Activated gamma-delta T cell treated with anti-CD3 and anti-CD28 coated beads, Interleukin-2, amount 50 U/mL, for 16 hours (primary cell): ENCODE results near the gene KRTAP21-3.
"Not testable (repeated sequence)": the region's sequence is repeated elsewhere in the genome, so short reads cannot be mapped to it uniquely, and the experiment has no call there.

Experiments
- DNase-seq: peaks from one replicate; pipeline ENCODE4 v3.0.0-alpha.2; 2020; ENCODE audit warnings: low read depth

Gene KRTAP21-3, protein sequence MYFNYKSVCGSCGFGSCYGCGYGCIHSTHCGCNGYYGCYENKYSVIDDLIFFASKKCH

DNA sequence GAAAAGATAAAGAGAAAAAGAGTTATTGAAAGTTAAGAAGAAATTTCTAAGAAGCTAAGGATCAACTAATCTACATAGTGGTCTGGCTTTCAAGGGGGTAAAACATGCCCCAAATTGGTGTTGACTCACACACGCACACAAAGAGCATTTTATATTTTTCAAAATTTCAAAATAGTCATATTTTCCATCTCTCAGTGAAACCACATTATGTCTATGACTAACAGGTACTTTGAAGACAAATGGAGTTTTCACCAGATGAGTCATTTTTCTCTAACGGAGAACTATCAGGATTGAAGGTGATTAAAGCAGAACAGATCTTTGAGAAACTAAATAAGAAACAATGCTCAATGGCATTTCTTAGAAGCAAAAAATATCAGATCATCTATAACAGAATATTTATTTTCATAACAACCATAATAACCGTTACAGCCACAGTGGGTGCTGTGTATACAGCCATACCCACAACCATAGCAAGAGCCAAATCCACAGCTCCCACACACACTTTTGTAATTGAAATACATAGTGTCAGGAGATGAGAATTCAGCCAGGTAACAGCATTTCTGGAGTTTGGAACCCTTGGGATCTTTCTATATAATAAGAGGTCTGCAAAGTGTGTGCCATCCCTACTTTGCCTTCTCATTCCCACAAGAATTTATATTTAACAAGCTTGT, at the start of gene KRTAP21-3:
KRTAP21-3 (minus strand) TSS at position 539 of the 671 bp plus-strand sequence; CDS start at position 521, 18 bp downstream.
- no peak for DNase-seq

DNA sequence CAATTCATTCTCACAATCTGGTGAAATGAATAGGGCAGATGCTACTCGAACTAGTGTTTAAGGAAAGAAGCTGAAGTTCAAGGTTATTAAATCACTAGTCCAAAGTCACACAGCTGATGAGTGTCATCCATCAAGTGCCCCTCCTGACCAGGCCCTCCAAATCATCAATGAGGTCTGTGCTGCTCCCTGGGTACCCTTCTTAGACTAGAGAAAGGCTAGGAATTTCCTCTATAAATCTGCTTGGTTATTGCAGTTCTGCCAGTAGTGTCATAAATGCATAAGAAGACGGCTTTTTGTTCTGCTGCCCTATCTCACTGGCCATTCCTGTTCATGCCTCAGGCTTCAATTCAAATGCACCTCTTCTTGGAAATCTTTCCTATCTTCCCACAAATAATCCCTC, 42.2 kb upstream of the KRTAP21-3 start:
- DNase-seq: no peak

DNA sequence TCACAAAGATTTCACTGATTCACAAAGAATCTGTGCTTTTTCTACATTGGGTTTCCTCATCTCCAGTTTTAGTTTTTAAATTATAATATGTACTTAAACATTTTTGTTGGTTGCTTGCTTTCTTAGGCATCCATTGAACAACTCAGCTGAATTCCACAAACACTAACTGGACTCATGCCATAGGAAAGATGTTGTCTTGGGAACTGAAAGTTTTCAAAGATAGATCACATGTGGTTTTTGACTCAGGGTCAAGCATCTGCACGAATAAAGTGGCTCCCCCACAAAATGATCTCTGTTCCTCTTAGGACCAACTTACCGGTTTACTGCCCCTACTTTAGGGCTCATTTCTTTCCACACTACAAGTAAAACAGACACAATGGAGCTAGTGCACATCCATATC, 39.7 kb upstream of the KRTAP21-3 start:
- no peak for DNase-seq

DNA sequence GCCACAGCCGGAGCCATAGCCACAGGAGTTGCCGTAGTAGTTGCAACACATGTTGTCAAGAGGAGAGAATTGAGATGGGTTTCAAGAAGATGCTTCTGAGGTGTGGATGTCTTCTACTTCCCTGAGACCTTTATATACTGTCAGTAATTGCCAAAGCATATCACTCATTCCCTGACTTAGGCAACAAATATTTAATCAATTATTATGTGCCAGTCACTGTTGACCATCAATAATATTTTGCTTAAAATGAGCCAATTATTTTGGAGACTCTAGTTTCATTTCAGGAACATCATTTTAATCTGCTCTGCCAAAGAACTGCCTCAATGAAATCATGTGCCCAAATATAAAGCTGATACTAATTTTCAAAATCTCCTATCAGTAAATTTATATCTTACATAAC, 36.8 kb upstream of the KRTAP21-3 start, which contains the start of gene KRTAP21-1:
KRTAP21-1 (minus strand) TSS at position 101 of the 400 bp plus-strand sequence; CDS start at position 51, 50 bp downstream.
- not testable (repeated sequence) for DNase-seq

DNA sequence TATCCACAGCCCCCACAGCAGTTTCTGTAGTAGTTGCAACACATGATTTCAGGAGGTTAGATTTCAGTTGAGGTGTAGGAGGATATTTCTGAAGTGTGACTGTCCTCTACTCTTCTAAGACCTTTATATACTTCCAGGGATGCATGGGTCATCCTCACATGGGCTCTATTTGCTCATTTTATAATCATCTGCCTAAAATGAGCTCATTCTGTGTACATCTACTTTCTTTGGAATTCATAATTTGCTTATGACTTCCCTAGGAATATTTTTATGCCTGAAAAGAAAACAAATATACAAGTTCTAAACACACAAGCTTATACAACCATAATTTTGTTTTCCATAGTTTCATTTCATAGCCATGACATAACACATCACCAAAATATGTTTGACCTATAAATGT, 28.6 kb upstream of the KRTAP21-3 start, which contains the start of gene KRTAP21-2:
KRTAP21-2 (minus strand) TSS at position 101 of the 400 bp plus-strand sequence; CDS start at position 44, 57 bp downstream.
- DNase-seq: no peak

DNA sequence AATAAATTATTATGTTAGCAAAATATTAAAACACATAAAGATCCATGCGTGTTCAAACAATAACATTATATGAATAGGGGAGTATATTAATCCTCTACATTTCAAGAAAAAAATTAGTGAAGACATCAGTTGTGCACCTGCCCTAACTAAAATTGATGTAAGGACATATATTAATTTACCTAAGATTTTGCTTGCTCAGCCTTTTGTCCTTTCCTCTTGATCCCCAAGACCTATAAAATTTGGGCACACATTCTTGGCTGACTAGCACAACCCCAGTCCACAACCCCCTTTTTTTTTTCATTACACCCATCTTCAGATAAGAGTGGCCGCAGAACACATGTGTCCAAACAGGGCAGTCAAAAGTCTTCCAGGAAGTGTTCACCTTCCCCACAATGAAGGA, 21.9 kb upstream of the KRTAP21-3 start:
- DNase-seq: no peak

DNA sequence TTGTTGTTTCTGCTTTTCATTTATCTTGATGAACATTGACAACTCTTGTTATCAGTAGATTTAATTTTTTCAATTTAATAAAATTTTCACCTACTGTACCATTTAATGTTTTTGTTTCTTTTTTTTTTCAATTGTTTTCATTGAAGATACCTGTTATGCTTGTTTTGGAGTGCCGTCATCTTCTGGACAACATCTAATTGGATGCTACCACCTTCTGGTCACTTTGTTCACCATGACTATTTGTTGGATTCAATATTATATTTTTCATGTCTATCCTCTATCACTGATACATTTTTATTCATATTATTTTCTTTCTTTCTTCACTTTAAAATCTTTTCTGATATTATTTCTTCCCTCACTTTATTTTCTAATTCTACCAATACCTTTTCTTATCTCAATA, 14.4 kb upstream of the KRTAP21-3 start:
- DNase-seq: no peak

DNA sequence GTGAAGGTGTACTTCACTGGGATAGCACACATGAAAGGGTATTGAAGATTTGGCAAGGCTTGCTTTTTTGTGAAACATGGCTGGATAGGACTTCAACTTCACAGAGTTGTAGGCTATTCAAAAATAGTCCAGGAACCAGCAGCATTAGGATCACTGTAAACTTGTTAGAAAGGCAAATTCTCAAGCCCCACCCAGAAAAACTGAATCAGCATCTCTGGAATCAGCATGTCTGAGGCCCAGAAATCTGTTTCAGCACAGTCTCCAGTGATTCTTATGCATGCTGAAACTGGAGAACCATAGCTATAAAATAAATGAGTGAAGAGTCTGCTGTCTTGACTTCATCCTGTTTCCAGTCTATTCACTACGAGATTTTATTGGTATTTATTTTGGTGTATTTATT, 8.1 kb upstream of the KRTAP21-3 start:
- no peak for DNase-seq

DNA sequence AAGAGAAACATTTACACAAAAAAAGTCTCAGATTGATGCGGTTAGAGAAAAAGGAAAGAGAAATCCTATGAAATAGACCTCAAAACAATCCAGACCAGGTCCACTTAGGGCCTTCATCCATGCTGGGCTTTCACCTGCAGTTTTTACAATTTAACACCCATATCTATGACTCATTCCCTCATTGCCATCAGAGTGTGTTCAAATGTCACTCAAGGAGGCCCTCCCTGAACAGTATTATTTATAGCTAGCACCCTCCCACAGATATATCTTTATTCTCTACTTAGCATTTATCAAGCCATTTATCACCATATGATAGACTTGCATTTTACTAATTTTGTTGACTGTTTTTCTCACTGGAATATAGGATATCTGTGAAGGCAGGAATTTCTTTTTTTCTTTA, 824 bp upstream of the KRTAP21-3 start:
- DNase-seq: no peak

DNA sequence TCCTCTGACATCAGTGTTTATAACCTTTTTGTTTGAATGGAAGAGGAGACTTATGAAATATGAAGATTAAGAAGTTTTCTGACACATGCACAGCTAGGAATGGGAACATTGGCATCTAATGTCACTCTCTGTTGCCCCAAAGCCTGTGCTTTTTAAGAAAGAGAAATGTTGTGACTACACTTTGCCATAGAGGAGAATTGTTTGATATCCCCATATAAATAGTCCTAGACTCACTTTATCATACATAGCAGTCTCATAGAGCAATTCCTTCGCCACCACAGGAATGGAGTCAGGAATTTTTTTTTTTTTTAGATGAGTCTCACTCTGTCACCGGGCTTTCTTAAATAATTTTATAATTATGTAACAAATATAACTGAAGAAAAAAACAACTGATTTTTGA, 1.5 kb downstream of the KRTAP21-3 start:
- DNase-seq: no peak

DNA sequence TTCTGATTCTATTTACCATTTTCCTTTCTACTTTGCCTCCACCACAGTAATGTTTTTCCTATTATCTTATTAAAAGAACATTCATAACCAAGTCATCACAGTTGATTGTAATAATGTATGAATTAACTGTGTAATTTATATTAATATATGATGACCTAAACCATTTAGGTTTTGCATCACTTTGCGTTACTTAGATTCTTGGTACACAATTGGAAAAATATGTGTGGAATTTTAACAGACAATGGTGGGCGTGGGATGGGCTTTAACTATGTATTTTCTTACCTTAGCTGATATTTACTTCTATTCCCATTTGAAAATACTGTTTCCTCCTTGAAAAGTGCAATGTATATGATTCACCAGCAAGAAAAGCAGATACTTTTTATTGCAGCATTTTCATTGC, 3.6 kb downstream of the KRTAP21-3 start:
- no peak for DNase-seq

DNA sequence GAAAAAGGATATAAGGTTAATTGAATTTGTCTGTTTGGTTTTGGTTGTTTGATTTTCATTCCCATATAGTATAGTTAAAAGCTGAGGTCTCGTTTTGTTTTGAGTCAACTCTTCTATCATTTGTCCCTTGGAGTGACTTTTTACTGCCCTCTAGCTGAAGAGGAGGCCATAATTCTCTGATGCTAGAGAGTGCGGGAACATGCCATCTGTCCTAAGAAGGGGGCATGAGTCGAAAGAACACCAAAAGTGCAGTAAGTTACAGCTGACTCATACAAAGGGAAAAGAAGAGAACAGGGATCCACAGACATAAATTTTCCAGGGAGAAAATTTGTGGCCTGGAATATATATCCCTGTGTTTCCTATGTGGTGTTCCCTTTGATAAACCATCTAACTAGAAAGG, 4.1 kb downstream of the KRTAP21-3 start:
- no peak for DNase-seq

DNA sequence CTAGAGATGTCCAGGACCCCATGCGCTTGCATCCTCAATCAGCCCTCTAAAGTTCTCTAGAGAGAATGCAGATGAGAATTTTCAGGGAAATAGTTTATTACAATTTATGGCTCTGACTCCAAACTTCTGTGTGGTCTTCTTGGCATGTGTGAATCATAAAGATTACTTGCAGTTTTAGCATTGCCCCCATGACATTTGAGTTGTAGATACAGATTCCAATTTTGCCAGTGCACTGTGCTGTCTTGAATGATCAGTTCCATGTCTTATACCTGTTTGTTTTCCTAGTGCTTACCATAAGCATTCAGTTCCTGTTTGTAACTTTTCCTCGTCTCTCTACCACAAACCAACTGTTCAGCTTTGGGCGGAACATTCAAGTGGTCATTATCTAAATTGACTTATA, 4.8 kb downstream of the KRTAP21-3 start:
- no peak for DNase-seq

DNA sequence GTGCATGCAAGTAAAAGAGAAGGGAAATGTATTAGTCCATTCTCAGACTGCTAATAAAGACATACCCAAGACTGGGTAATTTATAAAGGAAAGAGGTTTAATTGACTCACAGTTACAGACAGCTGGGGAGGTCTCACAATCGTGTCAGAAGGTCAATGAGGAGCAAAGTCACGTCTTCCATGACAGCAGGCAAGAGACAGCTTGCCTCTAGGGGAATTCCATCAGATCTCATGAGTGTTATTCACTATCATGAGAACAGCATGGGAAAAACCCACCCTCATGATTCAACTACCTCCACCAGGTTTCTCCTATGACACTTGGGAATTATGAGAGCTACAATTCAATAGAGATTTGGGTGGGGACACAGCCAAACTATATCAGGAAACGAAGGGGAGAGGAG, 8.1 kb downstream of the KRTAP21-3 start:
- DNase-seq: no peak

DNA sequence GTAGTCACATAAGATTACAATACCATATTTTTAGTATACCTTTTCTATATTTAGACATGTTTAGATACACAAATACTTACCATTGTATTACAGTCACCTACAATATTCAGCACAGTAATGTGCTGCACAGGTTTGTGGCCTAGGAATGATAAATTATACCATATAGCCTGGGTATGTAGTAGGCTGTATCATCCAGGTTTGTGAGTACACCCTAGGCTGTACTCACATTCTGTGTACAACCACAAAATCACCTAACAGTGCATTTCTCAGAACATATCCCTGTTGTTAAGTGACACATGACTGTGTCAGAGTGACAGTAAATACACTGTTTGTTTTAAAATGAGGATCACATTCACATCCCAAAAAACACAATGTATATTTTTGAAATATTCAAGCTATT, 11.2 kb downstream of the KRTAP21-3 start:
- no peak for DNase-seq

DNA sequence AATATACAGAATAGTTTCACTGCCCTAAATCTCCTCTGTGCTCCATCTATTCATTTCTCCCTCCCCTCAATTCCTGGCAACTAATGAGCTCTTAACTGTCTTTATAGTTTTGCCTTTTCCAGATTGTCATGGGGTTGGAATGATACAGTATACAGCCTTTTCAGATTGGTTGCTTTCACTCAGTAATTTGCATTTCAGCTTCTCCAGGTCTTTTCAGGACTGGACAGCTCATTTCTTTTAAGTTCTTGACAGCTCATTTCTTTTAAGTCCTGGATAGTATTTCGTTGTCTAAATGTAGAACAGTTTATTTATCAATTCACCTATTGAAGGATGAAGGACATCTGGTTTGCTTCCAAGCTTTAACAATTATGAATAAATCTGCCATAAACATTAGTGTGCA, 22.6 kb downstream of the KRTAP21-3 start:
- DNase-seq: no peak

DNA sequence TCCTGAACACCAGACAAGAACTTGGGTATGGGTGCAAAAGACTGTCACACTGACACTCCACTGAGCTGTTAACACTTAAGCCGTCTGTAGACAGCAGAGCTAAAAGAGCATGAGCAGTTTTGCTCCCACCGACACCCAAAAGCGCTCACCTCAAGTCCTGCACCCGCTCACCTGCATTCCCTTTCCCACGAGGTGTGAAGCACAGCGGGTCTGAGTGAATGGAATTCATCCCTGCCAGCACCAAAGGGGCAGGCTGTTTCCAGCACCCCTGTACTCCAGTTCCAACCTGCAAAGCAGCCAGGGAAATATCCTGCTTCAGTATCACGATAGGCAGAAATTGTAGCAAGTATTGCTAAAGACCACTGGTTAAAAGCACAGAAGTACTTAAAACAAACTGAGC, 28.8 kb downstream of the KRTAP21-3 start:
- DNase-seq: no peak

DNA sequence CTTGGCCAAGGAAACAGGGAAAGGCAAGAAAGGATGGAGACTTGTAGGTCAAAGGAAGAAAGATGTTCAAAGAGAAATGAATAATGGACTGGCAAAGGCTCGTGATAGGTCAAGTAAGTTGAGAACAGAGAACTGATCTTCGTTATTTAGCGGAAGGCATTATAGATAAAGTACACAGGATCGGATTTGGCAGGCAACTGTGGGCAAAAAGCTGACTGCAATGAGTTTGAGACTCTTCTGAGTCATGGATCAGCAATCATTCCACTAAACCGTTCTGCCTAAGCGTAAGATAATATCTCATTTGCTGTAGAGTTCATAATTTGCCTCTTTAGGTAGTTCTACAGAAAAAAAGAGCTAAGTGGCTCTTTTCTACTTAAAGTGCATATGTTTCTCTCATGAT, 34.1 kb downstream of the KRTAP21-3 start:
- no peak for DNase-seq

DNA sequence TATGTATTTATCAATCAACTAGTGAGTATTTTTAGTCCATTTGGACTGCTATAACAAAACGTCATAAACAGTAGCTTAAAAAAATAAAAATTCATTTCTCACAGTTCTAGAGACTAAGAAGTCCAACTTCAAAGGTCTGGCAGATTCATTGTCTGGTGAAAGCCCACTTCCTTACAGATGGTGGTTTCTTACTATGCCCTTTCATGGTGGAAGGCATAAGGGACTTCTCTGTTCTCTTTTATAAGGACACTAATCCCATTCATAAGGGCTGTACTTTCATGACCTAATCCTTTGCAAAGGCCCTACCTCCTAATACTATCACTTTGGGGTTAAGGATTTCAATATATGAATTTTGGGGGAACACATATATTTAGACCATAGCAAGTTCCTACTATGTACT, 38.0 kb downstream of the KRTAP21-3 start:
- DNase-seq: no peak

DNA sequence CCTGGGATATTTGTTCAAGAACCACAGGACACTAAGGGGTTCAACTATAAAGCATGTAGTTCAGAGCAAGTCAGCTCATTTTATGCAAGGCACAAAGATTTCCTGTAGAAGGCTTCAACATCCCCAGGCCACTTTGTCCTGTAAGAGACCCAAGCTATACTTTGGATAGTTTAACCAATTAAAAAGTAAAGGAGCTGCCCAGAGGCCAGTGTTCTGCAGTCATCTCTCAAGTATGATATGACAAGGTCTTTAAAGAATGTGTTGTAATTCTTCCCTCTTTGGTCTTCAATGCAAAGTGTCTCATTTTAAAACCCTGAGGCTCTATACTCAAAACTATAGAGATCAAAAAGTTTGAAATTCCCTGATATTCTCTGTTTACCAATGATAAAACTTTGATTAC, 41.8 kb downstream of the KRTAP21-3 start:
- no peak for DNase-seq

DNA sequence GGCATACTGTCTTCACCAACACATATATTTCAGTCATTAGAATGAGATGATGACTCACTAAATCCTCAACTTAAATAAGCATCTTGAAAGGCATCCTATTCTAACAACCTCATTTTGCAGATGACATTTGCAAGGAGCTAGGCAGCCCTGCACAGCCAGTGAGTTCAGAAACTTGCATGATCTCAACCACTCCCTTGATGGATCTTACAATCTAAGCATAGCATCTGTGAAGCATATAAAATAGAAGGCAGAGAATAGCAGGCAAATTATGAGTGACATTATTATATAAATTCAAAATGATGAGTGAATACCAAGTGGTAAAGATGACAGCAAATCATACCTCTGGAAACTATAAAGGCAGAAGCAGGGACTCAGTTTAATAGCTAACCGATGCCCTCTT, 44.3 kb downstream of the KRTAP21-3 start:
- DNase-seq: no peak

DNA sequence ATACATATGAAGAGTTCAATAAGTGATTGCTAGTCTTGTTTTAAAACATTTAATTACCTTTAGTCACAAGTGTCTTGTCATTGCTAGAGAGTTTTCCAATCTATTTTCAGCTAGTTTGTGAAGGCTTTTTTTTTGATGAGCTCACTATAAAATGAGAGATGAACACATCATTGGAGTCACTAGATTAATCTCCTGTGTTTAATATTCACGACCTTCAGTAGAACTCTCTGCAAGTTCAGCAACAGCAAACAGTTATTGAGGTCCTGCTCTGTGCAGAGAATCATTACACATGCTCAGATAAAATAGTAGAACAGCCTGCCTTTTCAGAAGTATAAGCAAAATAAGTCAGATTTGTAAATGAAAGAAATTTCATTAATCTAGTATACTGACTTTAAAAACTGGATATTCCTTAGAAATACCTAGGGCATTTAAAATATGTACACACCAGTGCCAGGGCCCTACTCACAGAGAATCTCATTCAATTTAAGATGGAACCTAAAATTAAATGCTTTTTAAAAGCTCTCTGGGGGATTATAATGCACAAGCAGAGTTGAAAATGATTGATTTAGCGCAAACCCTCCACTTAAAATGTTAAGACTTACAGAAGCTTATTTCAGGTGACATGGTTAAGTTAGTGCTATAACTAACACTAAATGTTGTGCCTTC, 45.5 kb downstream of the KRTAP21-3 start:
- DNase-seq: no peak

DNA sequence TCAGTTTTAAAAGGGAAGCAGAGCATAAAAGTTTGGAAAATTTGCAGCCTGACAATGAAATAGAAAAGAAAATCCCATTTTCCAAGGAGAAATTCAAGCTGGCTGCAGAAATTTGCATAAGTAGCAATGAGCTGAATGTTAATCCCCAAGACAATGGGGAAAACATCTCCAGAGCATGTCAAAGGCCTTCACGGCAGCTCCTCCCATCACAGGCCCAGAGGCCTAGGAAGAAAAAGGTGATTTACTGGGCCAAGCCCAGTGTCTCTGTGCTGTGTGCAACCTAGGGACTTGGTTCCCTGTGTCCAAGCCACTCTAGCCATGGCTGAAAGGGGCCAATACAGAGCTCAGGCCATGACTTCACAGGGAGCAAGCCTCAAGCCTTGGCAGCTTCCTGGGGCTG, 49.8 kb downstream of the KRTAP21-3 start:
- no peak for DNase-seq
